Hepatic stellate cell (primary cell): Measurements from ENCODE around the gene GNB5.
"Not testable (repeated sequence)": the region's sequence is repeated elsewhere in the genome, so short reads cannot be mapped to it uniquely, and the experiment has no call there.

Source experiments
- DNase-seq: peaks from one replicate; pipeline ENCODE4 v3.0.0; 2011; ENCODE audit warnings: low spot score

Gene GNB5

DNA sequence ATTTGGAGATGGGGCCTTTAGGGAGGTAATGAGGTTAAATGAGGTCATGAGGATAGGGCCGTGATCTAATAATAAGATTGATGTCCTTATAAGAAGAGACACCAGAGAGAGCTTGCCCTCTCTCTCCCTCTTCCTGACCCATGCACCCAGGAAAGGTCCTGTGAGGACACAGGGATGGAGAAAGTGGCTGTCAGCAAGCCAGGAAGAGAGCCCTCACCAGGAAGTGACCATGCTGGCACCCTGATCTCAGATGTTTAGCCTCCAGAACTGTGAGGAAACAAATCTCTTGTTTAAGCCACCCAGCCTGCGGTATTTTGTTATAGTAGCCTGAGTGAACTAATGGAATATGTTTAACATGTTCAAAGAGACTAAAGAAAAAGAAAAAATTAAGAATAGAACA is 15.3 kb upstream of the GNB5 start:
- DNase-seq, result no peak

DNA sequence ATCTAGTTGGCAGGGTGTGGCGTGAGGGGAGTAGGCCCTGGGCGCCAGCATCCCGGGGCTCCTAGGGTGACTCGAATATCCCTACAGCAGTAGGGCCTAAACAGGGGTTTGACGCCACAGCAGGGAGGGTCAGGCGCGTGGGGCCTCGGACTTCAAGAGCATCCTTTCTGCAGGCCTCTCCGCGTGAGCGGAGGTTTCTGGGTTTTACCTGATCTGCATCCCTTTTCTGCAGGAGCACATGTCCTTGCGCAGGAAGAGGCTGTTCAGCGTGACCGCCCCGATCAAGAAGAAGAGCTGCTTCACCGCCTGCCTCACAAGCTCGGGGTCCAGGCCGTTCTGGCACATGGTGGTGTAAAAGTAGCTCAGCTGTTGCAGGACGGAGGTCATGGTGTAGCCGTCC is 13.5 kb upstream of the GNB5 start:
- DNase-seq, result no peak

DNA sequence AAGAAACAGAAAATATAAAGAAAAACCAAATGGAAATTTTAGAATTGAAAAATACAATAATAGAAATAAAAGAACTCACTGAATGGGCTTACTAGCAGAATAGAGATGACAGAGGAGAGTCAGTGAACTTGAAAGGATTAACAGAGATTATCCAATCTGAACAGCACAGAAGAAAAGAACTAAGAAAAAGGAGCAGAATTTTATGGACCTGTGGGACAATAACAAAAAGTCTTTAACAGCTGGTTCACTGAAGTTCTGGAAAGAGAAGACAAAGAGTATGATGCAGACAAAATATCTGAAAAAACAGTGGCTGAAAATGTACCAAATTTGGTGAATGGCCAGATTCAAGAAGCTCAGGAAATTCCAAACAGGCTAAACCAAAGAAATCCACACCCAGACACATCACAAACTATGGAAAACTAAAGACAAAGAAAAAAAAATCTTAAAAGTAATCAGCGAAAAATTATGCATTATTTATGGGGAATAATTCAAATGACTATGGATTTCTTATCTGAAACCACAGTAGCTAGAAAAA is 9.7 kb upstream of the GNB5 start:
- no peak for DNase-seq

DNA sequence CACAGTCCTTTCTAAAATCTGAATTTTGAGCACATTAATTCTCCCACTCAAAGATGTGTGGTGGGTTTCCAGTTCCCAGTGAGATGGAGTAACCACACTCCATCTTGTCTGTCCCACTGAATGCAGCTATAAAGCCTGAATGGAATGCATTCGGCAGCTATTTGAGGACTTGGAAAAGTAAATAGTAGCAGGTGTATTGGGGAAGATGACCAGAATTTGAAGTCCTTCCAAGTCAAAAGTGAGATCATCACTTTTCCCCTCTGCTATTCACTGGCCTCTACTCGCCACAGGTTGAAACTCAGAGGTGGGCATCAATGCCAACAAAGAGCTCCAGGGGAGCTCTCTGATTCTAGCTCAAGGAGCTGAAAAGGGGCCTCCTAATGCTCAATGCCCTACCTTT is 8.1 kb upstream of the GNB5 start:
- no peak for DNase-seq

DNA sequence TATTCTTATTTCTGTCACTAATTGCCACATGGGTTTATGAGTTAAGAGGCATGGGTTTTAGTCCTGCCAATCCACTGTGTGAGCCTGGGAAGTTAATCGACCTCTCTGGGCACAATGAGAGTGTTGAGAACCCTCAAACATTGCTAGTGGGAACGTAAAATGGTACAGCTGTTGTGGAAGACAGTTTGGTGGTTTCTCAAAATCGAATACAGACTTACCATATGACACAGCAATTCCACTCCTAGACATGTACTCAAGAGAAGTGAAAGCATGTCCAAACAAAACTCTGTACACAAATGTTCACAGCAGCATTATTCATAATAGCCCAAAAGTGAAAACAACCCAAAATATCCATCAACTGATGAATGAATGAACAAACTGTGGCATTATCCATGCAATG is 5.7 kb upstream of the GNB5 start:
- no peak for DNase-seq

DNA sequence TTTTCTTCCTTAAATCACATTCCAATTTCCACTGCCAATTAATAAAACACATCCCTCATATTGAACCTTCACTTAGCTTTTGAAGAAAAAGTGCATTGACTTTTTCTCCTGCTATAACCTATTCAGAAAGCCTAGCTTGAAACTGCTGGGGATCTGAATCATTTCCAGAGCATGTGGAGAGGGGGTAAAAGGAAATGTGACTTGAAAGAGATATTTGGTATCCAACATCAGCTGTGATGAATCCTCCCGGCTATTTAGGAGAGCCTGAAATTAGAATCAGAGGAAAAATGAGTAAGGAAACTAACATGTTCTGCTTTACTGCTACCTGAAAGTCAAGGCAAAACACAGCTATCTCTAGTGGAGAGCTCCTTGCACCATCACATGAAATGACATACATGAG is 2.6 kb upstream of the GNB5 start:
- no peak for DNase-seq

DNA sequence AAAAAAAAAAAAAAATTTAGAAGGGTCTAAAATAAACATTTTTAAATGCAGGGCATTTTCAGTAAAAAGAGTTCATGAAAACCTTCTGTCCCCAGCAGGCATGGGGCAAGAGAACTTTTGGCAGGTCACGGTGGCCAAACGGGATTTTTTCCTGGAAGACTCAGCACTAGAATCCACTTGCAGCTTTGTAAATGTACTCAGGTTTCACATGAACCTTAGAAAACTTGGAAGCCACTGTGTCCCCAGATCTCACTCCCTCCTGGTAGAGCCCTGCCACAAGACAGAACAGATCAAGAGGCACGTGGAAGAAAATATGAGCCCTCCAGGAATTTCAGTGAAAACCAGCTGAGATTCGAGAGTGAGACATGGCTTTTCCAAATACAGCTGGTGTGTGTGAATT is 2.1 kb upstream of the GNB5 start:
- no peak for DNase-seq

DNA sequence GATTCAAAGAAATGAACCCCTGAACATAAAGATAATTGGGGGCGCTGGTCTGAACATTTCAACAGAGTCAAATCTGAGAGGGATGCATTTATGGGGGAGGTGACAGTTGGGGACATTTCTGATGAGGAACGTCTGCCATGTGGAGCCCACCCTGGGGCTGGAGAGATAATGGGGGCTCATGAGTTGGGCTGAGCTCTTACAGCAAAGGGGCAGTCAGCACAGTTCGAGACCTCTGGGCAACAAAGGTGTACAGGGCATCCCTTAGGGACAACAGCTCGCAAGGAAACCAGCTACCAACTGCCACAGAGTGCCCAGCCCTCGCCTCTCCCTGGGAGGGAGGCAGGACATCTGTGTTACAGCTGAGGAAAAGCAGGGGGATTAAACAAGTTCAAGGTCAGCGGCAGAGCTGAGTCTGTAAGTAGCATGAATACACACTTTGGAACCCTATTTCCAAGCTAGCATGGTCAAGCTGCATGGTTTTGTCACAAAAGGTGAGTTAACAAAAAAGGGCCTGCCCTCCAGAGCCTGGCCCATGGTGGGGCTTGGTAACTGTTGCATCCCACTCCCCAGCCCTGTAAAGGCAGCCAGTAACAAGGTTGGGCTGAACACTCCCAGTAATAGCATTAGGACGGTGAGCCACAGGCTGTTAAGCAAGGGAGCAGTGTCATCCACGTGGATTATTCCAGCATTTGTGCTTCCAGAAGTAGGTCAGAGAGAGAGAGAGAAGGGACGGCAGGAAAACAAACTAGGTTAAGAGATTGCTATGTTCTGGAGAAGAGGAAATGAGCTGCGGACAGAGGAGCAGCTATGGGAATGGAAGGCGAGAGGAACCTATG is 4.3 kb downstream of the GNB5 start:
- no peak for DNase-seq

DNA sequence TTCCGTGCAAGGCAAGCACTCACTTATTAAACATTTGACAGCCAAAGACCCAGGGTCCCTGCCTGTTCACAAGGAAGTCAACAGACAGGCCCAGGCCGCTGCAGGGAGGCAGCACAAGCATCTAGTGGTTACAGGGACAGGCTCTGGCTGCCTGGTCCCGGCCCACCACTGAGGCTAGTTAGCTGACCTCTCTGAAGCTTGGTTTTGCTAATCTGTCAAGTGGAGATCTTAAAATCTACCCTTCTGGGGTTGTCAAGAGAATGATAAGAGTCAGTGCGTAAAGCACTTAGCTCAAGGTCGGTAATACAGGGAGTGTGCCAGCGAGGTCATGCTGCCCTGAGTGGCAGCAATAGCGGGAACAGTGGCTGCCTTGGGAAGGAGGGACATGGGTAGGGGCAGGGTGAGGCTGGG is 6.0 kb downstream of the GNB5 start:
- DNase-seq, result no peak

DNA sequence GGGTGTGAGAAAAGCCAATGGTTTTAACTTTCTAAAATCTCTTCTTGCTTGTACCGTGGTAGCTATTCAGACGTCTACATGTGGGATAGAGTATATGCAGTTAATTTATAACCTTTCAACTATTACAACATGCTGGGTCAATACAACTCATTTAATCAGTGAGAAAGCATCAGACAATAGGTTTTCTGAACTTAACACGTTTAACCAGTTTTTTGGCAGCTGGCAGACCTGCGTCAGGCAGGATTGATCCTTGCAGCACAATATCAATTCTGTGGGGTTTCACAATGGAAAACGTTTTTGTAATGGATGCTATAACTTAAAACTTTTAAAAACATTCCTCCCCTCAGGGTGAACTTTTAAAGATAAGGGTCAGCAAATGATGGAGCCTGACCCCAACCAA is 6.5 kb downstream of the GNB5 start:
- no peak for DNase-seq

DNA sequence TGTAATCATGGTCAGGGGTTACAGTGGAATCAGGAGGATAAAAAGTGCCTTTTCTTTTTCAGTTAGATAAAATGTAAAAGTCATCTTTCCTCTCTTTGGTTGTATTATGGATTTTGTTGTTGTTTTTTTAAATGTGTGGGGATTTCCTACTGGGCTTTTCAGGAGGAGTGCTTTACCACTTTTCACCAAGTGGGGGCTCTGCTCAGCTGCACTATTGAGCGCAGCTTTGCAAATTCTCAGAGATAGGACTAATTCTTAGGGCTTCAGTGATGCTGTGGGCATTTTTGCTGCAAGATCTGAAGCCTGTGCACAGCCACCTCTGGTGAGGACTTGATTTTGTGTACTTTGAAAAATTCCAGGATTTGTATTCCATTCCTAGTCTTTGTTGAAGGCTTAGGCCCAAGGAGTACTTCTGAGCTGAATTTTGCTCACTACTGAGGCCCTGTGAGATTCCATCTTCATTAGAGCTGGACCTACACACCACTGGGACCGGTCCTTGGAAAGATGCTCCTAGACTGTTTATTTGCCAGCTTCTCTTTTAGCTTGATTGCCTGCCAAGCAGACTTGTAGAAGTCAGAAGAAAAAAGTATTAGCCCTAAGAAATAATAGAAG is 7.5 kb downstream of the GNB5 start:
- peak; percentile 54 for DNase-seq

DNA sequence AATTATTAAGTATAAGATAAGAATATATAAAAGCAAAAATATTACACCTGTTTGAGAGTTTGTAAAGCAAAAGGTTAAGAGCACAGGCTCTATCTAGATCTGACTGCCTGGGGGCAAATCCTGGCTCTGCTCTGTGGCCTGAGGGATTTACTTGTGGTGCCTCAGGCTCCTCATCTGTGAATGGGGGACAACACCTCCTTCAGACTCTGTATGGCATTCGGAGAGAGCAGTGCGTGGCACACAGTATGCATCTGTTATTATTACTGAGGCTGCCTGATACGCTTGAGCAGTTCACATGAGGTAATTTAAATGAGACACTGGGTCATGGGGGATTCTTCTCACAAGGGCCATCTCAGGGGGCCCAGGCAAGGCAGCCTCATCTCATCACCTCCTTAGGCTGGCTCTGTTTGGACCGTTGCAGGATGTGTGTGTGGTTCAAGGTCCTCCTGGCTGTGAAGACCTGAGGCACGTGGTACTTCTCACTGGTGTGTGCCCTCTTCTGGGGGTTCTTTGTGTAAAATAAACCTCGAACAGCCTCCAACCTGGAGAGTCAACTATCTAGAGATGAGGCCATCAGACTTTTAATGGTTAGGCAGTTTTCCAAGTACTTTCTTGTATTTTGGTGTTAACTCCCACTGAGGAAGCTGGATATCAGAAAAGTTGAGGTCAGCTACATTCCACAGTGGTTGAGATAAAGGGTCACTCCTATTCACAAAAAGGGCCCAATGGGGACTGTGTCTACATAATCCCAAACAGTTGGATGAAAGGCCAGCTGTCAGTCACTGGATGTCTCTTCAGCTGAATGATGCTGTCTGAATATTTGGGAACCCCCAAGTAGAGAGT is 9.0 kb downstream of the GNB5 start:
- DNase-seq, result no peak

DNA sequence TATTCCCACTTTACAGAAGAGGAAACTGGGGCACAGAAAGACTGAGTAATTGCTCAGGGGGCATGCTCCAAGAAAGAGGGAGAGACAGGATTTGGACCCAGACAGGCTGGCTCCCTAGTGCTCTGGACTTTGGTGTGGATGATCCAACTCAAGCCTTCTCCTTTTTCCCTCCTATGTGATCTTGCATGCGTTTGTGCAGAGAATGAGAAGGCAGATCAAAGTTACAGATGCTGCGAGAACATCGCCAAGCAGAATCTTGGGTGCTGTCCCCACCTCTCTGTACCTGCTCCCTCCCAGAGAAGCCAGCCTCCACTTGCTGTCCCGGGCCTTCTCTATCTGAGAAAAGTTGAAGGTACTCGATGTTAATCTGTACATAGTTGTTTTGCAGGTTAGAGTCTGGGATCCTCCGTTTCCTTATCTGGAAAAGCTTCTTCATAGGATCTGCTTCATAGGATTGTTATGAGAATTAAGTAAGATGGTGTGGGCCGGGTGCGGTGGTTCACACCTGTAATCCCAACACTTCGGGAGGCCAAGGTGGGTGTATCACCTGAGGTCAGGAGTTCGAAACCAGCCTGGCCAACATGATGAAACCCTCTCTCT is 10.2 kb downstream of the GNB5 start:
- DNase-seq, result no peak

DNA sequence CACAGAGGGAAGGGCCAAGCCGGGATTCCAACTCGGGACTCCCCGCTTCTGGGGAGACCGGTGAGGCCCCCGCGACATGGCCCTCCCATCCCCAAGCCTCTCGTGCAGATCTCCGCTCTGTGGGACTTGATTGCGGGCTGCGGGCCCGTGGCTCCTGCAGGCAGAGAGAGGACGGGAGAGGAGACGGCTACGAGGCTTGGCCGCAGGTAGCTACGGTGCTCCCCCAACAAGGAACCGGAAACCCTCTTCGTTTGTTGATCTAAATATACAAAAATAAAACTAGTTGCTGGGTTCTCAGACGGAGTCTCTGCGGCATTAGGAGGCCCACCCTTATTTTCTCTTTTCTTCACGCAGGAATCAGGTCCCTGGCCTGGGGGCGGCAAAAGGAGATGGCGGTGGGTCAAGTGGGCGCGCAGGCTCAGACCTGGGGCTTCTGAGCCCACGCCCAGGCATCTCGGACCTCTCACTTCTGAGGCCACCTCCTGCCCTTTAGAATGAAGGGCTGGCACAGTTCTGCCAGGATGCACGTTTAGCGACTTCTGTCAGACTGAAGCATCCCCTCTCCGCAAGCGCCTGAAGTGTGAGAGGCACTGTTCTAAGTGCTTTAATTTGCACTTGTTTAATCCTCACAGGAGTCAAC is 10.9 kb downstream of the GNB5 start:
- no peak for DNase-seq

DNA sequence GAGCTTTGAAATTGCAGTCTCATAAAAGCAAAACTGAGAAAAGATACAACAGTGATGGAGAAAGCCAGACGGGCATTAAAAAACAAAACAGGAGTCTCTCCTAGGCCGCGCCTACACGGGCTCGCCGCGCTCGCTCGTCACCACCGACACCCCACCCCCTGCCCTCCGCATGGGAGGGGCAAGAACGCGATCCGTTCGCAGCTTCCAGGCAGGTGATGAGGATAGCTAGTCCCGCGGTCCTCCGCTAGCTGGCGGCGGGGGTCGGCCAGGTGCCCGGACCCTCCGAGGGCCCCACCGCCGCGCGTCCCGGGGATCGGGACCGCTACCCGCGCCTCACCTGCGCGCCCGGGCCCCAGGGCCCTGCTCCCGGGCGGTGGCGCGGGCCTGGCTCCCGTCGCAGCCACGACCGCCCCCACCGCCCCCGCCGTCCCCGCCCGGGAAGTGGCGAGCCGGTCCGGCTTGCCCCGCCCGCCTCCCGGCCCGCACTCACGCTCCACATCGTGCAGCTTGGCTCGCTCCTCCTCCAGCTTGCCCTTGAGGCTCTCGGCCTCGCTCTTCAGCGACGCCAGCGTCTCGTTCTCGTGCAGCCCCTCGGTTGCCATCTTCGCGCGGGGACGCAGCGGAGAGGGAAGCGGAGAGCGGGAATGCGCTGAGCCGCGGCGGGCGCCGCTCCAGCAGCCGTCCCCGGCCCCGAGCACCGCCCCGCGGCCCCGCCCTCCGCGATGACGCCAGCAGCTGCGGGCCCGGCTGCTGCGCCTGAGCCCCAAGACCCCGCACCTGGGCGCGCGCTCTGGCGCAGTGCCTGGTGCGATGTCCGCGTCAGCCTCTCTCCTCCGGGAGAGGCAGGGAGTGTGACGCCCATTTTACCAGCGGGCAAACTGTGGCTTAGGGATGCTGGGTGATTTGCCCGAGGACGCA is 11.7 kb downstream of the GNB5 start:
- peak; percentile 88 for DNase-seq

DNA sequence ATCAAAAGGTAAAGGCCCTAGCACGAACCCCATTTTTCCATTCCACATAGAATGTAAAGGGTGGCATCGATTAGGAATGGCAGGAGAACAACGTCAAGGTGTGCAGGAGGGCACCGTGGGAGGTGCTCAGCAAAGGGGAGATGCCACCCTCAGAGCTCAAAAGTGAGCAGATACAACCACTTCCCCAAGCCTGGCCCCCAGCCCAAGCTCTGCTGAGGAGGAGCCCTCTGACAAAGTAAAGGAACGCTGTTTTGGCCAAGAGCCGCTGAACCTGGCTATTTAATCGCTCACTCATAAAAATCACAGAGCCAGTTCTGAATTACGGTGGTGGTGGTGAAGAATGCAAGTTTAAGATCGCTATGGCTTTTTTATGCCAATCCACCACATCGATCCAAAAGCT is 12.4 kb downstream of the GNB5 start:
- no peak for DNase-seq

DNA sequence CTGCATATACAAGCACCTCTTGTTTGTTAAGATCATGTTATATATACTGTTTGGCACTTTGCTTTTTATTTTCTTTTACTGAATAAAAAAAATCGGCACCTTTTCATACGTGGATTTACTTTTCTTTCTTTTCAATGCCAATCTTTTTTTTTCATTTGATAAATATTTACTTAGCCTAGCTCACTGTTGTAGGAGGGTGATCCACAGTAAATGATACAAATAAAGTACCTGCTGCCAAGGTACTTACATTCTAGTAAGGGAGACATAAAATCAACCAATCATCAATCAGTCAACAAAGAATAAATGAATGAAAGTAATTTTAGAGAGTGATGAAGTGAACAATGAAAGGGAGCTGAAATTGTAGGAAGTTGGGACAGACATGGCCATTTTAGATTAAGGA is 18.3 kb downstream of the GNB5 start:
- no peak for DNase-seq

DNA sequence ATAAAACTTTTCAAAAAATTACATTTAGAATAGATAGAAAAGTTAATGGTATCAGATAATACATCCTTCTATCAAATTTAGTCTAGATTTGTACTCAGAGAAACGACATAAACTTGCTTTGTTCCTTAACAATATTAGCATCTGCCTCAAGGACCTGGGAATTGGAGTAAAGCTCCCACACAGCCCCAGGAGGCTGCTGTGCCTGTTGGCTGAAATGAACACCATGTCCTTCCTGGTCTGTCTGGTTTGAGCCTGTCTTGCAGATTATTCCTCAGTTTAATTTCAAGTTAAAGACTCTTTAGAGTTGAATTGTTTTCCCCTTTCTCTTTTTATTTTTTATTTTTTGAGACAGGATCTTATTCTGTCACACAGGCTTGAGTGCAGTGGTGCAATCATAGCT is 19.4 kb downstream of the GNB5 start:
- DNase-seq, result no peak

DNA sequence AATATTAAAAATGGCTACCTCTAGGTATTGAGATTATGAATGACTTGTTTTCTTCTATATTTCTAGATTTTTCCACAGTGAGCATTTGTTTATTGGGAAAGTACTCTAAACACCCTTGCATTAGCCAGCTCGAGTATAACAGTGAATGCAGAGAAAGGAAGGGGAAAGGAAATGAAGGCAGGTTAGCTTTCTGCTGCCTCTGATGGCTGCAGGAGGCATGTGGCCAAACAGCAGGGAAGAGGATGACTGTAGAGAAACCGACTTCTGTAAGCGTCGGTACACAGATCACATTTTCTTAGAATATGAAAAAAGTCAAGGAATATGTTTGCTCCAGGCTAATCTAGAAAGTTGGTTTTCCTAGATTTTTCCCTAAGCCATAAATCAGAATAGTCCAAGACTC is 19.8 kb downstream of the GNB5 start:
- no peak for DNase-seq

DNA sequence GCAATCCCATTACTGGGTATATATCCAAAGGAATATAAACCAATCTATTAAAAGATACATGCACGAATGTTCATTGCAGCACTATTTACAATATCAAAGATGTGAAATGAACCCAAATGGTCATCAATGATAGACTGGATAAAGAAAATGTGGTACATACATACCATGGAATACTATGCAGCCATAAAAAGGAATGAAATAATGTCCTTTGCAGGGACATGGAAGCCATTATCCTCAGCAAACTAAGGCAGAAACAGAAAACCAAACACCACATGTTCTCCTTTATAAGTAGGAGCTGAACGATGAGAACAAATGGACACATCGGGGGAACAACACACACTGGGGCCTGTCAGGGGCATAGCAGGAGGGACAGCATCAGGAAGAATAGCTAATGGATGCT is 21.0 kb downstream of the GNB5 start:
- not testable (repeated sequence) for DNase-seq
